Keratinocyte (primary cell): ENCODE data around the gene UBR3. TPM values are rescaled to one million over a fixed set of nuclear protein-coding genes. Genes with fewer than 3 reads are reported as not detected.

Experiments used
- DNase-seq: peaks from one replicate; pipeline ENCODE4 v3.0.0-alpha.2; 2011; ENCODE audit warnings: low read depth, missing footprints, low spot score
- FAIRE-seq: peaks from 2 replicates; lab custom pipeline; 2011; peaks lifted over from hg19 to GRCh38; lab: Jason Lieb, UNC
- H2AFZ ChIP-seq: 2 replicates; pipeline ENCODE4 v1.6.0; 2012; ENCODE audit warnings: low read length, control low read depth, inconsistent platforms; ENCODE audit not compliant: control insufficient read depth
- H3K27ac ChIP-seq: 2 replicates; pipeline ENCODE4 v1.5.1; 2011; ENCODE audit warnings: low read length; ENCODE audit not compliant: control insufficient read depth, insufficient read depth
- H3K27me3 ChIP-seq: 3 replicates; pipeline ENCODE4 v1.6.0; 2011; ENCODE audit warnings: low read length; ENCODE audit not compliant: control insufficient read depth, insufficient read depth; ENCODE audit errors: extremely low read depth
- H3K36me3 ChIP-seq, 2 experiments: 2 replicates in 1 of 2; 3 replicates in 1 of 2; pipeline ENCODE4 v1.5.1; 2011; ENCODE audit warnings: low read length in 2 of 2, mild to moderate bottlenecking in 1 of 2; ENCODE audit not compliant: control insufficient read depth in 2 of 2, insufficient read depth in 2 of 2; ENCODE audit errors: extremely low read depth in 1 of 2
- H3K4me1 ChIP-seq: 3 replicates; pipeline ENCODE4 v1.5.1; 2011; ENCODE audit warnings: low read length; ENCODE audit not compliant: control insufficient read depth, insufficient read depth; ENCODE audit errors: extremely low read depth
- H3K4me2 ChIP-seq: 3 replicates; pipeline ENCODE4 v1.6.0; 2011; ENCODE audit warnings: low read depth, low read length; ENCODE audit not compliant: control insufficient read depth, insufficient read depth; ENCODE audit errors: extremely low read depth
- H3K4me3 ChIP-seq, 3 experiments: fragments of 200-600 bp in 1 of 3; sonication (generic) in 1 of 3; 2 replicates in 2 of 3; 3 replicates in 1 of 3; pipeline ENCODE4 v1.5.1; 2011 to 2016; ENCODE audit warnings: low read length in 3 of 3, mild to moderate bottlenecking in 3 of 3, control low read depth in 2 of 3, inconsistent platforms in 1 of 3, low read depth in 1 of 3, mixed read lengths in 1 of 3, mixed run types in 1 of 3, moderate library complexity in 1 of 3; ENCODE audit not compliant: control insufficient read depth in 2 of 3, insufficient read depth in 2 of 3; ENCODE audit errors: extremely low read depth in 1 of 3
- H3K79me2 ChIP-seq: 2 replicates; pipeline ENCODE4 v1.6.0; 2012; ENCODE audit warnings: low read length; ENCODE audit not compliant: control insufficient read depth, insufficient read depth
- H3K9ac ChIP-seq: 3 replicates; pipeline ENCODE4 v1.6.0; 2011; ENCODE audit warnings: low read length; ENCODE audit not compliant: control insufficient read depth, insufficient read depth; ENCODE audit errors: extremely low read depth
- H3K9me1 ChIP-seq: 3 replicates; pipeline ENCODE4 v1.6.0; 2011; ENCODE audit warnings: low read length; ENCODE audit not compliant: control insufficient read depth, insufficient read depth; ENCODE audit errors: extremely low read depth
- H3K9me3 ChIP-seq: 2 replicates; pipeline ENCODE4 v1.5.1; 2012; ENCODE audit warnings: low read depth, low read length; ENCODE audit not compliant: control insufficient read depth
- H4K20me1 ChIP-seq: 3 replicates; pipeline ENCODE4 v1.6.0; 2011; ENCODE audit warnings: low read length; ENCODE audit not compliant: control insufficient read depth, insufficient read depth; ENCODE audit errors: extremely low read depth
- CTCF ChIP-seq, 3 experiments: IDR thresholded peaks in 1 of 3; conservative IDR thresholded peaks in 1 of 3; optimal IDR thresholded peaks in 1 of 3; 2 replicates in 2 of 3; 3 replicates in 1 of 3; pipeline versions ENCODE3 to v1.5.1; 2011; ENCODE audit warnings: low read length in 3 of 3, mild to moderate bottlenecking in 3 of 3, moderate library complexity in 2 of 3, control low read depth in 1 of 3, inconsistent platforms in 1 of 3; ENCODE audit not compliant: insufficient read depth in 2 of 3; ENCODE audit errors: extremely low read depth in 1 of 3
- EZH2 ChIP-seq: IDR thresholded peaks from one replicate; pipeline ENCODE4 v1.6.1; 2012; ENCODE audit warnings: inconsistent platforms, mild to moderate bottlenecking, low read length, moderate library complexity
- dilution Hi-C: fragments of 300-500 bp; cut with MboI; formaldehyde crosslinking; loops from one replicate; pipeline ENCODE4 v1.7.0; 2020; ENCODE audit warnings: low sequenced_read_pairs; ENCODE audit not compliant: extremely low pct_ligation_motif_present
- polyA plus RNA-seq, 5 experiments: library from polyadenylated mRNA; depleted of rRNA in 3 of 5; stranded (reverse) in 3 of 5; stranded (forward) in 1 of 5; unstranded in 1 of 5; fragments of >200 nt; gene quantifications; 1 replicate in 1 of 5; 2 replicates in 3 of 5; 3 replicates in 1 of 5; pipeline versions ENCODE4 v1.2.1 to v1.2.3, GENCODE V29; 2011 to 2012; ENCODE audit warnings: missing spikeins in 2 of 5, low read depth in 1 of 5, low replicate concordance in 1 of 5

The UBR3 gene
- polyA plus RNA-seq, 1 donor (not counting 4 experiments of a cell fraction or from before 2014, with no cell fraction given) = 14.7 TPM

GRCh38 chr2:169790581-169790980 is 36.7 kb upstream of the UBR3 start:
- no peak overlapping the region for H3K9ac ChIP-seq
- dilution Hi-C loops = no loop called here
- FAIRE-seq (no peak), DNase-seq (no peak)
- no peak overlapping the region for H2AFZ ChIP-seq
- no peaks in the 10 kb centered on the region for H3K79me2 ChIP-seq
- no peaks in the 10 kb centered on the region for H3K36me3 ChIP-seq
- no peak for TF ChIP-seq EZH2
- no peak overlapping the region for H3K4me2 ChIP-seq
- no peak overlapping the region for H3K4me3 ChIP-seq
- H3K9me3 ChIP-seq = peaks cover 2% of the 10 kb centered on the region
- no peaks in the 10 kb centered on the region for H3K9me1 ChIP-seq
- H4K20me1 ChIP-seq = no peaks in the 10 kb centered on the region
- H3K4me1 ChIP-seq = peaks cover 3% of the 10 kb centered on the region
- no peak overlapping the region for H3K27ac ChIP-seq
- H3K27me3 ChIP-seq = no peaks in the 10 kb centered on the region

- no peaks in the 10 kb centered on the region for H4K20me1 ChIP-seq
- H3K9me3 ChIP-seq = peaks cover 2% of the 10 kb centered on the region
- H3K36me3 ChIP-seq = no peaks in the 10 kb centered on the region
- H3K27ac ChIP-seq = no peak overlapping the region
- no peak overlapping the region for H3K9ac ChIP-seq
- peaks cover 12% of the 10 kb centered on the region for H3K79me2 ChIP-seq
- H3K4me2 ChIP-seq = no peak overlapping the region
- TF ChIP-seq CTCF (optimal IDR thresholded peaks at IDR 0.05 in 1 of 3, IDR thresholded peaks at IDR 0.05 in 1 of 3, conservative IDR thresholded peaks at IDR 0.05 in 1 of 3; ENCODE audit: extremely low read depth in 1 of 3, insufficient read depth in 2 of 3, low read length in 3 of 3) (no peak), EZH2 (no peak)
- no peak for DNase-seq
- H3K27me3 ChIP-seq = no peaks in the 10 kb centered on the region
- dilution Hi-C loops = no loop called here
- H2AFZ ChIP-seq = no peak overlapping the region
- FAIRE-seq = no peak
- H3K4me1 ChIP-seq = peaks cover 3% of the 10 kb centered on the region
- no peaks in the 10 kb centered on the region for H3K9me1 ChIP-seq
- no peak overlapping the region for H3K4me3 ChIP-seq
Observed at GRCh38 chr2:169795181-169795580, 32.1 kb upstream of the UBR3 start.

GRCh38 chr2:169796441-169796840 is 30.8 kb upstream of the UBR3 start:
- Histone ChIP-seq H3K27me3 (no peaks in the 10 kb centered on the region), H3K4me2 (no peak overlapping the region), H3K79me2 (peaks cover 23% of the 10 kb centered on the region), H2AFZ (peak overlapping the region; percentile 16), H3K9ac (no peak overlapping the region), H3K27ac (no peak overlapping the region), H3K9me3 (peaks cover 2% of the 10 kb centered on the region), H3K36me3 (no peaks in the 10 kb centered on the region), H4K20me1 (no peaks in the 10 kb centered on the region), H3K4me3 (no peak overlapping the region), H3K4me1 (peaks cover 3% of the 10 kb centered on the region), H3K9me1 (no peaks in the 10 kb centered on the region)
- TF ChIP-seq EZH2 = no peak
- no peak for TF ChIP-seq CTCF (optimal IDR thresholded peaks at IDR 0.05 in 1 of 3, IDR thresholded peaks at IDR 0.05 in 1 of 3, conservative IDR thresholded peaks at IDR 0.05 in 1 of 3; ENCODE audit: extremely low read depth in 1 of 3, insufficient read depth in 2 of 3, low read length in 3 of 3)
- FAIRE-seq = no peak
- DNase-seq = no peak
- dilution Hi-C loops = no loop called here
